Hepatocyte (in vitro differentiated cells): ENCODE data around the gene FAM135A.

Experiments
- CTCF ChIP-seq: fragments of 200-600 bp; sonication (generic); IDR thresholded peaks from 2 replicates; pipeline ENCODE4 v1.5.1; 2016; ENCODE audit warnings: antibody characterized with exemption, mild to moderate bottlenecking; ENCODE audit not compliant: poor library complexity
- EZH2 ChIP-seq: fragments of 200-600 bp; sonication (generic); IDR thresholded peaks from 2 replicates; pipeline ENCODE4 v1.6.1; 2016; ENCODE audit warnings: antibody characterized with exemption, mild to moderate bottlenecking, borderline replicate concordance
- EZH2phosphoT487 ChIP-seq: fragments of 200-600 bp; sonication (generic); IDR thresholded peaks from one replicate; pipeline ENCODE4 v1.6.1; 2018; ENCODE audit warnings: antibody characterized with exemption, mild to moderate bottlenecking, low read depth, moderate library complexity; ENCODE audit not compliant: unreplicated experiment, severe bottlenecking

- no peak for TF ChIP-seq CTCF
- no peak for TF ChIP-seq EZH2phosphoT487
- TF ChIP-seq EZH2, result no peak
These were observed 81.5 kb downstream of the FAM135A start for GRCh38 chr6:70494833-70495232.
